Activated CD4-positive, CD25-positive, alpha-beta regulatory T cell treated with anti-CD3 and anti-CD28 coated beads, Interleukin-2, amount 50 U/mL, for 72 hours (primary cell): ENCODE data around the gene GAK.
A peak's percentile ranks its signal among the peaks of the same experiment; 100 is the strongest.

ENCODE experiments used
- DNase-seq: peaks from one replicate; pipeline ENCODE4 v3.0.0; 2021

GAK gene

DNA sequence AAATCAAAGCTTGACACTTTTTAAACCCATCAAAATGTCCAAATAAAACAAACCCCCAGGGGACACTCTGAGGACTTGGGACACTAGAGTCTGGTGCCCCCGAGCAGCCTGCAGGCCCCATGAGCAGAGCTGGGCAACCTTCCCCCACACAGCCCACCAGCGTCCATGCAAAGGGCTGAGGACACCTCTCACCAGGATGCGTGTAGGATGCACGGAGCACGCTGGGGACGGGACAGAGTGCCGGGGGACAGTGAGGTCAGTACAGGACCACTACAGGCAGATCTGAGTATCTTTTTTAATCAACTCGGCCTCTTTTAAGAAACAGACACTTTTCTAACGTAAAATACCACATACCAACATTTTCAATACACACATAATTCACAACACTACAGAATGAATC is 6.9 kb downstream of the GAK start:
- DNase-seq: peak; percentile 17

DNA sequence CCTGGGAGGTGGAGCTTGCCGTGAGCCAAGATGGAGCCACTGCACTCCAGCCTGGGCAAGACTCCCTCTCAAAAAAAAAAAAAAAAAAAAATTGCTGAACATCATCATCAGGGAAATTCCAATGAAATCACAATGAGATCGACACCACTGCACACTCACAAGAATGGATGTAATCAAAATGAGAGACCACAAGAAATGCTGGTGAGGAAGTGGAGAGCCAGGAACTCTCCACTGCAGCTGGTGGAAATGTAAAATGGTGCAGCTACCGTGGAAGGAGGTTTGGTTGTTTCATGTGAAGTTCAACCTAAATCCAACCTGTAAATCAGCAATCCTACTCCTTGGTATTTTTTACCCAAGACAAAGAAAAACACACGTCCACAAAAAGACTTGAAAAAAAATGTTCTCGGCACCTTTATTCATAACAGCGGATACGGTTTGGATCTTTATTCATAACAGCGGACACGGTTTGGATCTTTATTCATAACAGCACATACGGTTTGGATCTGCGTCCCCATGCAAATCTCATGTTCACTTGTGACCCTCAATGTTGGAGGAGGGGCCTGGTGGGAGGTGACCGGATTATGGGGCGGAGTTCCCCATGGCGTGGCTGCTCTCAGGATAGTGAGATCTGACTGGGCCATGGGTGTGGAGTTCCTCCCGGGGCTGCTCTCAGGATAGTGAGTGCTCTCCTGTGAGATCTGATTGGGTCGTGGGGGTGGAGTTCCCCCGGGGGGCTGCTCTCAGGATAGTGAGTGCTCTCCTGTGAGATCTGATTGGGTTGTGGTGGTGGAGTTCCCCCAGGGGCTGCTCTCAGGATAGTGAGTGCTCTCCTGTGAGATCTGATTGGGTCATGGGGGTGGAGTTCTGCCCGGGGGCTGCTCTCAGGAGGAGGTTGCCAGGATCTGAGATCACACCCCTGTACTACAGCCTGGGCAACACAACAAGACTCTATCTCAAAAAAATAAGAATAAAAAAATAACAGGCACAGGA is 7.7 kb downstream of the GAK start:
- peak; percentile 25 for DNase-seq

DNA sequence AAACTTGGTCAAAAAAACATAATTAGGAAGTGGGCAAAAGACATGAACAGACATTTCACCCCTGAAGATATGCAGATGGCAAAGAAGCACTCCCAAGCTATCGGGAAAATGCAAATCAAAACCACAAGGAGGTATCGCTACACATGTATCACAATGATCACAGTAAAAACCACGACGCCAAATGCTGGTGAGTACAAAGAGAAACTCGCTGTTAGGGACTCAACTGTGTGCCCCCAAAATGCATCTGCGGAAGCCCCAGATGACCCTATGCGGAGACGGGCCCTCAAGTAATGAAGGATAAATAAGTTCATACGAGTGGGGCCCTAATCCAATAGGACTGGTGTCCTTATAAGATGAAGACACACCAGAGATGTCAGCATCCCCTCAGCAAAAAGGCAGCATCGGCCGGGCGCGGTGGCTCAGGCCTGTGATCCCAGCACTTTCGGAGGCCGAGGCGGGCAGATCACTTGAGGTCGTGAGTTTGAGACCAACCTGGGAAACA is 10.2 kb downstream of the GAK start:
- peak; percentile 30 for DNase-seq

DNA sequence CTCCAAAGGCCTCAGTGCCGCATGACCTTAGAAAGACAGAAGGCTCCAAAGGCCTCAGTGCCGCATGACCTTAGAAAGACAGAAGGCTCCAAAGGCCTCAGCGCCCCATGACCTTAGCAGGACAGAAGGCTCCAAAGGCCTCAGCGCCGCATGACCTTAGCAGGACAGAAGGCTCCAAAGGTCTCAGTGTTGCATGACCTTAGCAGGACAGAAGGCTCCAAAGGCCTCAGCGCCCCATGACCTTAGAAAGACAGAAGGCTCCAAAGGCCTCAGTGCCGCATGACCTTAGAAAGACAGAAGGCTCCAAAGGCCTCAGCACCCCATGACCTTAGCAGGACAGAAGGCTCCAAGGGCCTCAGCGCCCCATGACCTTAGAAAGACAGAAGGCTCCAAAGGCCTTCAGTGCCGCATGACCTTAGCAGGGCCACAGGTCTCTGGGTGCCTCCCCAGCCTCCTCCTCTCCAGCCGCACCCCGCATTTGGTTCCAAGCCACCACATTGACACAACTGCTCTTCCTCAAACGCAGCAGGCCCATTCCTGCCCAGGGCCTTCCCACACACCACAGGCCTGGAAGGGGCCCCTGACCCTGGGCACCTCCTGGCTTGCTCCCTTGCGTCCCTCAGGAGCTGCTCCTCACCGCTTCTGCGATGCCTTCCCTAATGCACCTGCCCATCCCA is 13.0 kb downstream of the GAK start:
- DNase-seq: peak; percentile 21

DNA sequence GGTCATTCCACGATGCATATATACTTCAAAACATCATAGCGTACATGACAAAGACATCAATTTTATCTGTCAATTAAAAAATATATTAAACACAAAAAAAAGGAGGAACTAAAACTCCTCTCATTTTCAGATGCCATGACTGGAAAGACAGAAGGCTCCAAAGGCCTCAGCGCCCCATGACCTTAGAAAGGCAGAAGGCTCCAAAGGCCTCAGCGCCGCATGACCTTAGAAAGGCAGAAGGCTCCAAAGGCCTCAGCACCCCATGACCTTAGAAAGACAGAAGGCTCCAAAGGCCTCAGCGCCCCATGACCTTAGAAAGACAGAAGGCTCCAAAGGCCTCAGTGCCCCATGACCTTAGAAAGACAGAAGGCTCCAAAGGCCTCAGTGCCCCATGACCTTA is 13.5 kb downstream of the GAK start:
- DNase-seq: peak; percentile 8

DNA sequence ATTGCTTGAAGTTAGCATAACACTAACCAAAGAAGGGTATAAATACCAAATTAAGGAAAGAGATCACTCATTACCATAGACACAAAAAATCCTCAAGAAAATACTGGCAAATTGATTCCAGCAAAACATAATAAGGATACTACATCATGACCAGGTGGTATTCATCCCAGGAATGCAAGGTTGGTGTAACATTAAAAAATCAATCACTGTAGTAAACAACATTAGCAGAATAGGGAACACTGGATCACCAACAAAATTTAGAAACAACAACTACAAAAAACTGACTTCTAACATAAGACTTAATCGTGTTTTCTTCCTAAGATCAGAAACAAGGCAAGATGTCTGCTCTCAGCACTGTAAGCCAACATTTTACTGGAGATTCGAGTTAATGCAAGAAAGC is 14.1 kb downstream of the GAK start:
- no peak for DNase-seq

DNA sequence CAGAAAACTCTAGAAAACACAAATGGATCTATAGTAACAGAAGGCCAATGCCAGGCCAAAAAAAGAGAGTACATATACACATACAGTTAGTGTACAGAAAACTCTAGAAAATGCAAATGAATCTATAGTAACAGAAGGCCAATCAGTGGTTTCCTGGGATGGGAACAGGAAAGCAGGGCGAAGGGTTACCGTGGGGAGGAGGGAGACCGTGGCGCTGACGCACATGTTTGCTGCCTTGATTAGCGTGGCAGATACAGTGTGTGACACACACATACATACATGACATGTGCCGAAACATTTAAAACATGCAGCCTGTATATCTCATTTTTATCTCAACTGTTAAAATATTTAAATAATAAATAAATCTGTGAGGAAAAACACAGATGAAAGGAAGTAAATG is 14.7 kb downstream of the GAK start:
- DNase-seq: no peak

DNA sequence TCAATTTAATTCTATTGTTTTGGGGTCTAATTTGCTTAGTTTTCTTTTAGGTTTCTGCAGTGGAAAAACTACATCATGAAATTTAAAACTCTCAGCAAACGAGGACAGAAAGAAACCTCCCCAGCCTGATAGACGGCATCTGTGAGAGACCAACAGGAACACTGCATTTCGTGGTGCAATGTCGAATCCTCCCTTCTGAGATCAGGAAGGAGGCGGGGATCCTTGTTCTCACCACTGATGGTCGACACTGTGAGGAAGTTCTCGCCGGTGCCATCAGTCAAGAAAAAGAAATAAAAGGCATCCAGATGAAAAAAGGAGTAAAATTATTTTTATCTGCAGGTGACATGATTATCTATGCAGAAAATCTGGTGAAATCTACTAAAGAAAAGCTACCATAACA is 16.5 kb downstream of the GAK start:
- DNase-seq: no peak

DNA sequence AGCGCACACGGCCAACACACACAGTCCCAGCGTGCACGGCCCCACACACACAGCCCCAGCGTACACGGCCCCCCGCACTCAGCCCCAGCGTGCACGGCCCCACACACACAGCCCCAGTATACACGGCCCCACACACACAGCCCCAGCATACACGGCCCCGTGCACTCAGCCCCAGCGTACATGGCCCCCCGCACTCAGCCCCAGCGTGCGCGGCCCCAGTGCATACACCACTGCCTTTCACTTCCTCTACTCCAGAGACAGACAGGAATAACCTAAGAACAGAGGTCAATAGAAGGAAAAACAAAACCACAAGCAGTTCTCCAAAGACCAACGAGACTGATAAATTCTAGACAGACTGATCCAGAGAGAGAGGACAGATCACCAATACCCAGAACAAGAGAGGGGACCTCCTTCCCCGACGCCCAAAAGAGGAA is 17.1 kb downstream of the GAK start:
- peak; percentile 11 for DNase-seq

DNA sequence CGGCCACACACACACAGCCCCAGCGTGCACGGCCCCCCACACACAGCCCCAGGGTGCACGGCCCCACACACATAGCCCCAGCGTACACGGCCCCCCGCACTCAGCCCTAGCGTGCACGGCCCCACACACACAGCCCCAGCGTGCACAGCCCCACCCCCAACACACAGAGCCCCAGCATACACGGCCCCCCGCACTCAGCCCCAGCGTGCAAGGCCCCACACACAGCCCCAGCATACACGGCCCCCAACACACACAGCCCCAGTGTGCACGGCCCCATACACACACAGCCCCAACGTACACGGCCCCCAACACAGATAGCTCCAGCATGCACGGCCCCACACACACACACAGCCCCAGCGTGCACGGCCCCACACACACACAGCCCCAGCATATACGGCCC is 17.6 kb downstream of the GAK start:
- no peak for DNase-seq

DNA sequence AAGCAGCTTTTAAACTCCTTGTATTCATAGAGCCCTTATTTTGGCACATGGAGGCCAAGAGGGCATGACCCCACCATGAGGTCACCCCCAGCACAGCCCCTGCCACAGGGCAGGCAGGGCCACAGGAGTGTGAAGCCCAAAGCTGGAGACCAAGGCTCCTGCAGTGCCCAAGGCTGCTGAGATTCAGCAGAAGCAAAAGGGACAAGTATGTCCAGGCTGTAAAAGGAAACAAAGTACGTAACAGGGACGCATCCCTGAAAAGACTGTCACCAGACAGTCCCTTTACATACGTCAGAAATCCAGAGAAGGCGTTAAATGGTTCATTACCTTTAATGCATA is 18.9 kb downstream of the GAK start:
- no peak for DNase-seq

DNA sequence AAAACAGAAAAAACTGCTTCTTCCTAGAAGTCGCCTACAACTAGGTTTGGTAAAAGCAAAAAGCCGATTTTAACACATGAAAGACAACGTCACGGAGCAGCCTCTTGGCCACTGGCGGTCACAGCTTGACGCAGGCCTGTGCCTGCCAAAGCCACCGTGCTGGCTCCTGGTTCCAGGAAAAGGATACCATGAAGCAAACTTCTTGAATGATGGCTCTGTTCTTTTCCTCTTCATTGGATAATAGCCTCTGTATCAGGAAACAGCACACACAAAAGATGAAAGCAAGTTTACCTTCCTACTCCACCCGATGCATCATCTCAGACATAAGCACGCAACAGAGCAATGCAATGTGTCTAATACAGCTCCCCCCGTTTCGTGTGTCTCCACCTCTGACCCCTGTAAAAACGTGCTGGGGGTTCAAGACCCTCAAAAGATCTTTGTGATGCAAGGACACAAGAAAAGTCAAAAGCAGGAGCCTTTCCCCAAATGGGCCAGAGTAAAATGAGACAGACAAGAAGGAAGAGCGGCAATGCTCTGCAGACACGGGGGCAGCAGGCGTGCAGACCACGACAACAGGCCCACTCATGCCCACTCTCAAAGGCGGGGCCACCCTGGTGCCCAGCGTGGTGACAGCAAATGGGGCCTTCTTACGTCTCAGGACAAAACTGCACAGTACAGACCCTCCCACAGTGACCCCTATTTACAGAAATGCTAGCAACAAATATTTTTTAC is 19.4 kb downstream of the GAK start:
- no peak for DNase-seq

DNA sequence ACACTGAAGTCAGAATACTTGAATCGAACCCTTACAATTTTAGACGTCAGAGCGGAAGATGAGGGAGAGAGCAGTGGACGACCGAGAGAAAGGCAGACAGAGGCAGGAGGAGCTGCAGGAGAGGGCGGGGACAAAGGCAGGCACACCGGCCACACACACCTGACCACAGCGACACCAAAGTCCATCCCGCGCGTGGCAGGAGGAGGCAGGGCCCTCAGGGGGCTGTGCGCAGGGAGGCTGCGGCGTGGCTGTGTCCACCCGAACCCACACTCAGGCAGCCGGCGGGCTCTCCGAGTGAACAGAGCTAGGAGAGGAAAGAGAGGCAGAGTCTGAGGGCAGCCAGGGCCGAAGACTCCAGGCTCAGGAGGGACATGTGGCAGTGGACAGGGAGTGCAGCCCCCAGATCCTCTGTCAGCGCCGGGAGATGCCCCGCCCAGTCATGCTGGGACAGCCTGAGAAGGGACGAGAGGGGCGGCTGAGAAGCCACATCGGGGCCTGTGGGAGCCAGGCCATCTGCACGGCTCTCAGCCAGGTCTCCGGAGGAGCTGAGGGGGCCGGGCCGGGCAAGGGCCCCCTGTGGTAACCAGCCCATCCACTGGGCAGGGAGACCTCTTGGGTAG is 20.1 kb downstream of the GAK start:
- DNase-seq: no peak

DNA sequence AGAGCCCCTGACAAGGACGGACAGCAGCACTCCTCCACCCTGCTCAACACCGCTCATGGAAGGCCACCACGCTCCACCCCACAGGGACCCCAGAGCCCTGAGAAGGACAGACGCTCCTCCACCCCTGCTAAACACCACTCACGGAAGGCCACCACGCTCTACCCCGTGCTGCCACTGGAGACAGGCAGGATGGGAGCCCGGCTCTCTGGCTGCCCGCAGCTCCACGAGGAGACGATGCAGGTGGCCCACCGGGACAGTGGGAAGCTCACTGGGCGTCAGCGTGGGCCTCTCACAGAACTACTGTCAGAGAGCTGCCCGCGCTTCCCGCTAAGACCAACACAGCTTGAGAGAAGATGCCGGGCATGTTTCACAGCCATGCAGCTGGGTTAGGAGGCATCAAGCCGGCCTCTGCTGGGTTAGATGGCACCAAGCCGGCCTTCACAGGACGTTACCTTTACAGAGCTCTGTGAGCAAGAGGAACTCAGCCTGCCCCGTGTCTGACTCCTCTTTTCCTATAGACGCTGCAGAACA is 20.8 kb downstream of the GAK start:
- DNase-seq: no peak

DNA sequence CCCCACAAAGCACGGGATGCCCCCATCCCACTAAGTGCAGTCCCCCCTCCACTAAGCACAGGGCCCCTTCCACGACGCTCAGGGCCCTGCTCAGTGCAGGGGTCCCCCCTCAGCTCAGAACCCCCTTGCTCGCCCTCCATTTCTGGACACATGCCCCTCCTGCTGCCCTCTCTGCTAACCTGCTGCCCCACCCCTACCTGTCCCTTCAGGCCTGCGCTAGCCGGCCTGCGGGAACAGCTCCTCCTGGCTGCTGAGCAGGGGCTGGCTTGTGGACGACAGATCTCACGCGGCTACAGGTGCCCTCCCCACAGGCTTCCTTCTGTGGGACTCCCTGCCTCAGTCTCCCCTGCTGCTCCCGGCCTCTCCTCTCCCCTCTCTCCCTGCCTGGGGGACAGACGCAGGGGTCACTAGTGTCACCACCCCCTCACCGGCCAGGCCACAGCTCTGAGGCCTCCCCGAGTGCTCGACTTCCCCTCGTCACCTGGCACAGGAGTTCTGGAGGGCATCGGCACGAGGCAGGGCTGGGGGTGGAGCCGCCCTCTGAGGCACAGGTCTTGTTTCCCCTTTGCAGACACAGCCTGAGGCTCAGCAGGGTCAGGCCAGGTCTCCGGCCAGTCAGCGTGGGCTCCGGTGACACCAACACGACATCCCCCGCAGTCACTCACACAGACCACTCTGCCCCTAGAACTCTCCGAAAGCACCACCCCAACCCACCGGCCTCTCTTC is 21.6 kb downstream of the GAK start:
- DNase-seq: no peak

DNA sequence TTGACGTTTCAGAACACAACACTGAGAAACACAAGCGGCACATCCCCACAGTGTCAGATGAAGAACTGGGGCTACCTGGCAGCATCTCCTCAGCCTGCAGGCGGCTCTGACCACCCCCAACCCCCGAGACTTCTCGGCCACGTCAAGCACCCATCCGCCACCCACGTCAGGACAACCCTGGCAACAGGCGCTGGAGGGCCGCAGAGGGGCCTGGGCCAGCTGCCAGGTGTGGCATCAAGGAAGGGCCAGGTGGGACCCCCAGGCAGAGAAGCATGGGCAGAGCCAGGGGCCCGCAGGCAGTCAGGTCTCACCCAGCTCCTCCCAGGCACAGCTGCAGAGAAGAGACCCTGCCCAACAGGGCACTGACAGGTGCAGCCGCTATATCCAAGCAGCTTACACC is 22.3 kb downstream of the GAK start:
- no peak for DNase-seq

DNA sequence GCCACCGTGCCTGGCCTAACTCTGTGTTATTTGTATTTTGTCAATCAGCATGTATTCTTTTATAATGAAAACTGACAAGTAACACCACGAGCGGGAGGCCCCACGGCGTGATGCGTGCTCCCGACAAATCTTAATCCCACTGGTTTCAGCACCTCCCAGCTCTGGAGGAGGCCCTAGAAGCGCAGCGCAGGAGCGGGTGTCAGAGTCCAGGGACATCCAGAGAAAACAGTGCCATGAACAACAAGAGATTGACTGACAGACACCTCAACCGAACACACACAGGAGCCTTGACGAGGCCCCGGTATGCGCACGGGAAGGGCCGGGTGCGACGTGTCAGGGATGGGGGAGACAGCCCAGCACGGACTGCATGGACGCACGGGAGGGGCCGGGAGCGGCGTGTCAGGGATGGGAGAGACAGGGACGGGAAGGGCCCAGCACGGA is 23.0 kb downstream of the GAK start:
- DNase-seq: no peak

DNA sequence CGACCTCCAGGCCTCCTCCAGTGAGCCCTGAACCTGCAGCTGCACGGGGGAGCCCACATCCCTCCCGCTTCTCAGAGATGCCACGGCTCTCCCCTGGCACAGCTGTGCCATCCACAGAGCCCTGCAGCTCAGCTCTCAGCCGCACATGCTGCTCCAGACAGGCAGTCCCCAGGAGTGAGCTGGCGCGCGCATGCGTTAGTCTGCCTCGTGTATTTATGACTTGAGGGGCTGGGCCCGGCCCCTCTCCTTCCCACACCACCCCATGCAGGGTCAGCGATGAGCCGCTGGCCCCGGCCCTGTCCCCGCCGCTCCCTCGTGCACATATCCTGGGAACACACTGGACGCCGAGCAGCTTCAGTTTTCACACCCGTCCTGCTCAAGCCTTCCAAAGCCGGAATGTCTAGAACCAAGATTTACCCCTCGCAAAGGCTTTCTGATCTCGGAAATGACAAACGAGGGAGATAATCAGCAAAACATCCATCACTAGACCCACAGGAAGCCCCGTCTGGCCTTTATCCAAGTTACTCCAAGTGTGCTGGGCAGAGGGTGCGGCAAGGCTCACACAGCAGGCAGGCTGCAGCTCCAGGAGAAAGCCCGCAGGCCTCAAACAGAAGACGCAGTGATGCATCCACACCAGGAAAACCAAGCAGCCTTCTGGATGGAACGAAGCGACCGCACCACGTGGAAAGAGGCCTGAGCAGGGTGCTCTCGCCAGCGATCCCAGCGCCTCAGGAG is 24.3 kb downstream of the GAK start:
- no peak for DNase-seq

DNA sequence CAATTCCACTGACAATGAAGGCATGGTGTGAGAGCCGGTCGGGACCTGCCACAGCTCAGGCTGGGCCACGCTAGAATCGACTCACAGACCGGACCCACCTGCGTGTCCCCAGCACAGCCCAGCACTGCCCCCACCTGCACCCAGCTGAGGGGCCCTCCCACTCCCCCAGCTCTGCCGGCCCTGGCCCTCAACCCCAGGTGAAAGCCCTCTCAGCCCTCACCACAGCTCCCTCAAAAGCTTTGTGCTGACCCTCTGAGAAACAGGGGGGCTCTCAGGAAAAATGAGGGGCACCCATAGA is 25.1 kb downstream of the GAK start:
- no peak for DNase-seq

DNA sequence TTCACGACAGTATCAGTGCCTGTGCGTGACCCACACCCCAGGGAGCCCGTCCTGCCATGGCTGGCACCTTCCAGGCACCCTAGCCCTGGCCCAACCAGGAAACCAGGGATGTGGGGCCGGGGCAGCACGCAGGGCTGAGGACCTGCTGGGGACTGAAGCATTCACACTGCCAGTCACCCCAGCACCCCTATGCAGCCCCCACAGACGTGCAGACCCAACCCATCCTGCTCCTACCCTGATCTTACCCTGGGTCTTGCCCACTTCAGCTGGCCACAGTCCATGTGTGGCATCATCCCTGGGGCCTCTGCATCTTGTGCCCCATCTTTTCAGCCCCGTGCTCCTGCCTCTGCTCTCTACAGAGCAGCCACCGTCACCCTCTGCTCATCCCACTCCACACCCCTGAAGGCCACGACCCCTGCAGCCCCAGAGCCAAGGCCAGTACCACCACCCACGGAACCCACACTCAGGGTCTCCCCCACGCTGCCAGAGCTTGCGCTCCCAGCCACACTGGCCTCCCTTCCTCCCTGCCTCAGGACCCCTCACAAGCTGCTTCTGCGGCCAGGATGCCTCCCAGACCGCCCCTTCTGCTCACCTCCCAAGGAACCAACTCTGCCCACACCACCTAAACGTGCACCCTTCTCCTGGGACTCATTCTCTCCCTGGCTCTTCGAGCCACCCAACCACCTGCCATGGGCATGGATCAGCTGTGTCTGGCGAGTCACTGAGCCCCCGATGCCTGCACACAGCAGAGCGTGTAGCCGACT is 25.6 kb downstream of the GAK start:
- DNase-seq: no peak
